ENCODE measurements around the gene C6orf132.
"Not testable (repeated sequence)": the region's sequence is repeated elsewhere in the genome, so short reads cannot be mapped to it uniquely, and the experiment has no call there.

Gene C6orf132

GRCh38 chr6:42156638-42157037 is 14.2 kb upstream of the C6orf132 start:
- Histone ChIP-seq H3K27me3 (ENCODE audit: low read depth, low read length) (peaks cover 29% of the 10 kb centered on the region), H2AFZ (ENCODE audit: low read depth, low read length) (no peak overlapping the region), H3K27ac (ENCODE audit: low read length) (no peak overlapping the region), H3K9ac (ENCODE audit: low read length) (no peak overlapping the region), H4K20me1 (ENCODE audit: insufficient read depth, low read length) (no peaks in the 10 kb centered on the region), H3K4me3 (ENCODE audit: low read length) (no peak overlapping the region), H3K4me1 (ENCODE audit: low read length) (no peaks in the 10 kb centered on the region), H3K79me2 (ENCODE audit: low read length) (no peaks in the 10 kb centered on the region), H3K36me3 (replicated peaks; ENCODE audit: low read depth, low read length) (no peaks in the 10 kb centered on the region), H3K9me3 (ENCODE audit: insufficient read depth, low read length) (no peaks in the 10 kb centered on the region), H3K4me2 (ENCODE audit: low read length) (no peak overlapping the region)
- no peak for TF ChIP-seq EZH2phosphoT487 (IDR thresholded peaks at IDR 0.05; ENCODE audit: low read depth)
- TF ChIP-seq CTCF (IDR thresholded peaks at IDR 0.05; ENCODE audit: low read depth, low read length) = no peak

- no peaks in the 10 kb centered on the region for H3K4me1 ChIP-seq (ENCODE audit: low read length)
- no peaks in the 10 kb centered on the region for H3K79me2 ChIP-seq (ENCODE audit: low read length)
- no peaks in the 10 kb centered on the region for H3K9me3 ChIP-seq (ENCODE audit: insufficient read depth, low read length)
- no peak overlapping the region for H3K27ac ChIP-seq (ENCODE audit: low read length)
- no peaks in the 10 kb centered on the region for H4K20me1 ChIP-seq (ENCODE audit: insufficient read depth, low read length)
- TF ChIP-seq EZH2phosphoT487 (IDR thresholded peaks at IDR 0.05; ENCODE audit: low read depth) (no peak), CTCF (IDR thresholded peaks at IDR 0.05; ENCODE audit: low read depth, low read length) (no peak)
- H3K4me2 ChIP-seq (ENCODE audit: low read length) = no peak overlapping the region
- peaks cover 16% of the 10 kb centered on the region for H3K27me3 ChIP-seq (ENCODE audit: low read depth, low read length)
- H3K9ac ChIP-seq (ENCODE audit: low read length) = no peak overlapping the region
- H2AFZ ChIP-seq (ENCODE audit: low read depth, low read length) = no peak overlapping the region
- H3K36me3 ChIP-seq (replicated peaks; ENCODE audit: low read depth, low read length) = no peaks in the 10 kb centered on the region
- H3K4me3 ChIP-seq (ENCODE audit: low read length) = no peak overlapping the region
Measured at GRCh38 chr6:42155293-42155692, 12.9 kb upstream of the C6orf132 start.

- H3K27me3 ChIP-seq (ENCODE audit: low read depth, low read length) = peaks cover 13% of the 10 kb centered on the region
- H3K9ac ChIP-seq (ENCODE audit: low read length) = no peak overlapping the region
- no peaks in the 10 kb centered on the region for H3K79me2 ChIP-seq (ENCODE audit: low read length)
- H3K9me3 ChIP-seq (ENCODE audit: insufficient read depth, low read length) = no peaks in the 10 kb centered on the region
- H4K20me1 ChIP-seq (ENCODE audit: insufficient read depth, low read length) = no peaks in the 10 kb centered on the region
- H3K4me2 ChIP-seq (ENCODE audit: low read length) = no peak overlapping the region
- no peak overlapping the region for H3K27ac ChIP-seq (ENCODE audit: low read length)
- no peak overlapping the region for H2AFZ ChIP-seq (ENCODE audit: low read depth, low read length)
- H3K36me3 ChIP-seq (replicated peaks; ENCODE audit: low read depth, low read length) = no peaks in the 10 kb centered on the region
- TF ChIP-seq EZH2phosphoT487 (IDR thresholded peaks at IDR 0.05; ENCODE audit: low read depth) = no peak
- no peak for TF ChIP-seq CTCF (IDR thresholded peaks at IDR 0.05; ENCODE audit: low read depth, low read length)
- H3K4me1 ChIP-seq (ENCODE audit: low read length) = no peaks in the 10 kb centered on the region
- no peak overlapping the region for H3K4me3 ChIP-seq (ENCODE audit: low read length)
Measured at GRCh38 chr6:42154461-42155209, 12.2 kb upstream of the C6orf132 start.

GRCh38 chr6:42153921-42154320 is 11.5 kb upstream of the C6orf132 start:
- Histone ChIP-seq H2AFZ (ENCODE audit: low read depth, low read length) (no peak overlapping the region), H3K4me2 (ENCODE audit: low read length) (no peak overlapping the region), H3K4me1 (ENCODE audit: low read length) (no peaks in the 10 kb centered on the region), H3K4me3 (ENCODE audit: low read length) (no peak overlapping the region), H3K79me2 (ENCODE audit: low read length) (no peaks in the 10 kb centered on the region), H3K27ac (ENCODE audit: low read length) (no peak overlapping the region), H4K20me1 (ENCODE audit: insufficient read depth, low read length) (no peaks in the 10 kb centered on the region), H3K9ac (ENCODE audit: low read length) (no peak overlapping the region), H3K9me3 (ENCODE audit: insufficient read depth, low read length) (no peaks in the 10 kb centered on the region), H3K36me3 (replicated peaks; ENCODE audit: low read depth, low read length) (no peaks in the 10 kb centered on the region), H3K27me3 (ENCODE audit: low read depth, low read length) (peaks cover 7% of the 10 kb centered on the region; the same call in 1 of the 2 replicates)
- no peak for TF ChIP-seq CTCF (IDR thresholded peaks at IDR 0.05; ENCODE audit: low read depth, low read length)
- TF ChIP-seq EZH2phosphoT487 (IDR thresholded peaks at IDR 0.05; ENCODE audit: low read depth) = no peak

GRCh38 chr6:42152528-42153213 is 10.3 kb upstream of the C6orf132 start:
- H3K9ac ChIP-seq (ENCODE audit: low read length); H3K9me3 ChIP-seq (ENCODE audit: insufficient read depth, low read length); H3K27ac ChIP-seq (ENCODE audit: low read length); H3K27me3 ChIP-seq (ENCODE audit: low read depth, low read length); H2AFZ ChIP-seq (ENCODE audit: low read depth, low read length); H3K4me1 ChIP-seq (ENCODE audit: low read length); H3K4me2 ChIP-seq (ENCODE audit: low read length); H3K79me2 ChIP-seq (ENCODE audit: low read length); H4K20me1 ChIP-seq (ENCODE audit: insufficient read depth, low read length); H3K4me3 ChIP-seq (ENCODE audit: low read length); H3K36me3 ChIP-seq (replicated peaks; ENCODE audit: low read depth, low read length): not testable (repeated sequence)
